Neural cell (in vitro differentiated cells): ENCODE data around the gene ZBTB7C. TPM values are rescaled to one million over a fixed set of nuclear protein-coding genes. Genes with fewer than 3 reads are reported as not detected.

Source experiments
- H2AFZ ChIP-seq: fragments of 200-600, 300-800 bp; sonication (generic), shearing (Covaris generic); 2 replicates; pipeline ENCODE4 v1.6.0; 2014; ENCODE audit warnings: low read depth, mild to moderate bottlenecking, antibody characterized with exemption, low read length, moderate library complexity
- H3F3A ChIP-seq: fragments of 200-600 bp; shearing (Covaris generic); 2 replicates; pipeline ENCODE4 v1.6.1; 2016; ENCODE audit warnings: mild to moderate bottlenecking, moderate library complexity, mixed read lengths, antibody characterized with exemption, low read length; ENCODE audit not compliant: insufficient read depth, poor library complexity, severe bottlenecking
- H3K27ac ChIP-seq: fragments of 200-600, 300-800 bp; sonication (generic), shearing (Covaris generic); 2 replicates; pipeline ENCODE4 v1.5.1; 2014; ENCODE audit warnings: mild to moderate bottlenecking, low read length, moderate library complexity
- H3K27me3 ChIP-seq: fragments of 300-800, 200-600 bp; sonication (generic), shearing (Covaris generic); 2 replicates; pipeline ENCODE4 v1.6.0; 2014; ENCODE audit warnings: mild to moderate bottlenecking, low read depth, low read length, moderate library complexity; ENCODE audit not compliant: insufficient read depth
- H3K36me3 ChIP-seq: fragments of 300-800, 200-600 bp; sonication (generic), shearing (Covaris generic); 2 replicates; pipeline ENCODE4 v1.5.1; 2014; ENCODE audit warnings: mild to moderate bottlenecking, antibody characterized with exemption, low read length, moderate library complexity; ENCODE audit not compliant: insufficient read depth
- H3K4me2 ChIP-seq: fragments of 300-800, 200-600 bp; sonication (generic), shearing (Covaris generic); 2 replicates; pipeline ENCODE4 v1.6.0; 2014; ENCODE audit warnings: mild to moderate bottlenecking, low read length
- H3K4me3 ChIP-seq: fragments of 300-800, 200-600 bp; sonication (generic), shearing (Covaris generic); 2 replicates; pipeline ENCODE4 v1.5.1; 2014; ENCODE audit warnings: mild to moderate bottlenecking, low read length, moderate library complexity
- H3K79me2 ChIP-seq: fragments of 200-600 bp; shearing (Covaris generic); replicated peaks from 2 replicates; pipeline ENCODE4 v1.6.0; 2014; ENCODE audit warnings: mild to moderate bottlenecking, low read length, moderate library complexity; ENCODE audit not compliant: insufficient read depth
- H3K9ac ChIP-seq: fragments of 300-800, 200-600 bp; sonication (generic), shearing (Covaris generic); 2 replicates; pipeline ENCODE4 v1.6.1; 2016; ENCODE audit warnings: mild to moderate bottlenecking, low read length, mixed read lengths
- H3K9me2 ChIP-seq: fragments of 200-600 bp; shearing (Covaris generic); 2 replicates; pipeline ENCODE4 v1.6.1; 2016; ENCODE audit warnings: mild to moderate bottlenecking, low read length, mixed read lengths; ENCODE audit not compliant: insufficient read depth
- H3K9me3 ChIP-seq: fragments of 200-600, 300-800 bp; sonication (generic), shearing (Covaris generic); 2 replicates; pipeline ENCODE4 v1.6.1; 2016; ENCODE audit warnings: mild to moderate bottlenecking, mixed run types, low read length, moderate library complexity, mixed read lengths
- H4K20me1 ChIP-seq: fragments of 200-600 bp; shearing (Covaris generic); 2 replicates; pipeline ENCODE4 v1.6.1; 2016; ENCODE audit warnings: mild to moderate bottlenecking, mixed run types; ENCODE audit not compliant: insufficient read depth
- CTCF ChIP-seq: fragments of 450-650 bp; IDR thresholded peaks from 2 replicates; pipeline ENCODE4 v1.5.1; 2014; ENCODE audit warnings: antibody characterized with exemption, mild to moderate bottlenecking, moderate library complexity; ENCODE audit not compliant: poor library complexity, severe bottlenecking
- EP300 ChIP-seq: fragments of 450-650 bp; conservative IDR thresholded peaks from 2 replicates; pipeline ENCODE4 v1.6.1; 2014; ENCODE audit warnings: antibody characterized with exemption, mild to moderate bottlenecking, moderate library complexity; ENCODE audit not compliant: poor library complexity, severe bottlenecking
- MXI1 ChIP-seq: fragments of 450-650 bp; conservative IDR thresholded peaks from 2 replicates; pipeline ENCODE4 v1.6.1; 2014; ENCODE audit warnings: antibody characterized with exemption, mild to moderate bottlenecking; ENCODE audit not compliant: poor library complexity, severe bottlenecking
- POLR2AphosphoS5 ChIP-seq: IDR thresholded peaks from 2 replicates; pipeline ENCODE4 v1.6.1; 2012
- RAD21 ChIP-seq: fragments of 450-650 bp; conservative IDR thresholded peaks from 2 replicates; pipeline ENCODE4 v1.6.1; 2014; ENCODE audit warnings: antibody characterized with exemption, mild to moderate bottlenecking, moderate library complexity
- REST ChIP-seq: IDR thresholded peaks from 2 replicates; pipeline ENCODE4 v1.6.1; 2012; ENCODE audit warnings: borderline replicate concordance
- SMC3 ChIP-seq: fragments of 450-650 bp; conservative IDR thresholded peaks from 2 replicates; pipeline ENCODE4 v1.6.1; 2014; ENCODE audit warnings: antibody characterized with exemption, mild to moderate bottlenecking, moderate library complexity; ENCODE audit not compliant: poor library complexity
- TAF1 ChIP-seq: IDR thresholded peaks from 2 replicates; pipeline ENCODE4 v1.6.1; 2012; ENCODE audit warnings: low read depth
- polyA plus RNA-seq: library from polyadenylated mRNA; depleted of rRNA; stranded (reverse); fragments of >200 nt; gene quantifications from 2 replicates; pipeline ENCODE4 v1.2.3, GENCODE V29; 2014

Gene ZBTB7C
- polyA plus RNA-seq, 1 donor from 2014 or later, result 2.4 TPM

- no peak overlapping the region for H3K27ac ChIP-seq
- H2AFZ ChIP-seq, result no peak overlapping the region
- H3K4me3 ChIP-seq, result no peak overlapping the region
- no peaks in the 10 kb centered on the region for H3K36me3 ChIP-seq
- no peaks in the 10 kb centered on the region for H3K9me3 ChIP-seq
- no peaks in the 10 kb centered on the region for H3K9me2 ChIP-seq
- no peak overlapping the region for H3K9ac ChIP-seq
- no peaks in the 10 kb centered on the region for H4K20me1 ChIP-seq
- no peak for TF ChIP-seq REST
- no peak for TF ChIP-seq MXI1
- TF ChIP-seq POLR2AphosphoS5, result no peak
- TF ChIP-seq CTCF, result no peak
- no peak for TF ChIP-seq EP300
- TF ChIP-seq SMC3, result no peak
- no peaks in the 10 kb centered on the region for H3K79me2 ChIP-seq
- H3K27me3 ChIP-seq, result peaks cover 49% of the 10 kb centered on the region
- no peak overlapping the region for H3K4me2 ChIP-seq
- H3F3A ChIP-seq, result no peaks in the 10 kb centered on the region
These were observed 271.0 kb downstream of the ZBTB7C start for GRCh38 chr18:48138210-48138609.

- Histone ChIP-seq H3F3A (no peaks in the 10 kb centered on the region), H2AFZ (no peak overlapping the region), H3K4me2 (no peak overlapping the region), H3K4me3 (peak overlapping the region; percentile 66), H3K9ac (no peak overlapping the region), H3K27ac (no peak overlapping the region), H3K36me3 (no peaks in the 10 kb centered on the region), H3K9me2 (no peaks in the 10 kb centered on the region), H3K79me2 (no peaks in the 10 kb centered on the region), H3K27me3 (peaks cover 49% of the 10 kb centered on the region), H3K9me3 (no peaks in the 10 kb centered on the region), H4K20me1 (no peaks in the 10 kb centered on the region)
- TF ChIP-seq SMC3 (no peak), MXI1 (no peak), REST (no peak), POLR2AphosphoS5 (no peak), TAF1 (no peak), RAD21 (no peak), EP300 (no peak)
These were observed 271.7 kb downstream of the ZBTB7C start for GRCh38 chr18:48137374-48138081.
